HG03575 (cell line): Measurements from ENCODE around the gene PPP6C.
A peak's percentile ranks its signal among the peaks of the same experiment; 100 is the strongest.
"Not testable (repeated sequence)": the region's sequence is repeated elsewhere in the genome, so short reads cannot be mapped to it uniquely, and the experiment has no call there.

Experiments used
- ATAC-seq: cut with Tn5 transposase; IDR thresholded peaks from one replicate; pipeline ENCODE4 v1.9.1; 2021; ENCODE audit not compliant: unreplicated experiment, insufficient number of reproducible peaks, low FRiP score; ENCODE audit errors: extremely low read depth

Gene PPP6C

GRCh38 chr9:125146247-125146646 lies 43.4 kb downstream of the PPP6C start:
- no peak for ATAC-seq

- no peak for ATAC-seq
Measured at GRCh38 chr9:125145425-125145824, 44.2 kb downstream of the PPP6C start.

- peak; percentile 94 for ATAC-seq
Measured at GRCh38 chr9:125143377-125144090, 46.1 kb downstream of the PPP6C start, which contains the start of gene SCAI. Gene SCAI (minus strand): TSS chr9:125143528. CDS start chr9:125143437, 91 bp downstream.

GRCh38 chr9:125142560-125143376 lies 46.8 kb downstream of the PPP6C start:
- no peak for ATAC-seq

GRCh38 chr9:125141751-125142150 lies 47.9 kb downstream of the PPP6C start:
- no peak for ATAC-seq

- no peak for ATAC-seq
Measured at GRCh38 chr9:125141251-125141650, 48.4 kb downstream of the PPP6C start.

GRCh38 chr9:125140576-125140975 lies 49.0 kb downstream of the PPP6C start:
- no peak for ATAC-seq

GRCh38 chr9:125137200-125137599 lies 52.4 kb downstream of the PPP6C start:
- ATAC-seq, result no peak

GRCh38 chr9:125134976-125135375 lies 54.6 kb downstream of the PPP6C start:
- no peak for ATAC-seq

GRCh38 chr9:125133403-125134329 lies 55.9 kb downstream of the PPP6C start:
- no peak for ATAC-seq

- ATAC-seq, result no peak
Measured at GRCh38 chr9:125131778-125132177, 57.8 kb downstream of the PPP6C start.

- ATAC-seq, result no peak
Measured at GRCh38 chr9:125126019-125126746, 63.4 kb downstream of the PPP6C start.

GRCh38 chr9:125125523-125125922 lies 64.1 kb downstream of the PPP6C start:
- ATAC-seq, result no peak

GRCh38 chr9:125121146-125121545 lies 68.5 kb downstream of the PPP6C start:
- ATAC-seq, result no peak

- ATAC-seq, result no peak
Measured at GRCh38 chr9:125119643-125120286, 69.8 kb downstream of the PPP6C start.

- not testable (repeated sequence) for ATAC-seq
Measured at GRCh38 chr9:125118696-125119095, 70.9 kb downstream of the PPP6C start.

GRCh38 chr9:125114503-125114902 lies 75.1 kb downstream of the PPP6C start:
- not testable (repeated sequence) for ATAC-seq

- no peak for ATAC-seq
Measured at GRCh38 chr9:125110464-125110863, 79.1 kb downstream of the PPP6C start.
